Measurements from ENCODE around the gene RGL1. TPM values are rescaled to one million over a fixed set of nuclear protein-coding genes. Genes with fewer than 3 reads are reported as not detected.

Gene RGL1
- total RNA-seq, 1 donor = 33.2 TPM

DNA sequence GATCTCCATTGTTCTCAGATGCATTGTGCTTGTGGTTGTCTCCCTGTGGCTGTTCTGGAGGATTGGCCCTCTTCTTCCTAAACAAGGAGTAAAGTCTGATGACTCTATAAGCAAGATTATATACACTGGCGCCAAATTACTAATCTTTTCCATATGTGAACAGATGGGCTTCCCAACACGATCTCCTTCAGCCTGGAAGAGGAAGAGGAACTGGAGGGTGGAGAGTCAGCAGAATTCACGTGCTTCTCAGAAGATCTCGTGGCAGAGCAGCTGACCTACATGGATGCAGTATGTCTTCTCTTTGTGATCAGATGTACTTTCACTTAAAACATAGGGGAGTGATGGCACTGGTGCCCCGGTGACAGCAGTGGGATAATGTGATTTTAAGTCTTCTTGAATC, 78.7 kb downstream of the RGL1 start:
- DNase-seq (ENCODE audit: low read depth) = no peak
- H3K4me3 ChIP-seq (ENCODE audit: low read depth, low read length) = no peak overlapping the region
- TF ChIP-seq CTCF (IDR thresholded peaks at IDR 0.05; ENCODE audit: insufficient read depth, low read depth, low read length) = no peak

- no peak overlapping the region for H3K4me3 ChIP-seq (ENCODE audit: low read depth, low read length)
- no peak for TF ChIP-seq CTCF (IDR thresholded peaks at IDR 0.05; ENCODE audit: insufficient read depth, low read depth, low read length)
- no peak for DNase-seq (ENCODE audit: low read depth)
Measured at GRCh38 chr1:183884526-183884925, 79.6 kb downstream of the RGL1 start.

DNA sequence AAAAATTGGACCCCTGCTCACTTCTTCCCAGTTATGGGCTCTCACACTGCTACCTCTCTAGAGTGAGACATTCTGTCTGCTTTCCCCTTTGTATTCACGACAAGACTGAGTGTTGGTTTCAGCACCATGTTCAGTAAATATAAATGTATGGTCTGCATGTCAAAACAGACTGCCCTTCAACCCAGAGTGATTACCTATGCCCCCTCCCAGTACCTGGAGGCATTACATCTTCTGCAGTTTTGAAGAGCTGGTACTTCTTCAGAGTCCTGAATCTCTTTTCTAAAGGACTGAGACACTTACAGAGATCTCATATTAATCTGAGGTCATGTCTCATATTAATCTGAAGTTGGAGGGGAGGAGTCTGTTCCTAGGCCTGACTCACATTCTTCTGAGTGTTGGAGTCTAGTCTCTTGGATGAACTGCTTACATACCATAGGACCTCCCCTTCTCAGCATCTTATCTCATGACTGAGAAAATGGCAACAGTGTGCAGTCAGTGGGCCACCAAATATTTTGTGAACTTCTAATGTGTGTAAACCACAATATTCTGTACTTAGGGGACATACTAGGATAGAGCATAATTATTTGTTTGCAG, 80.3 kb downstream of the RGL1 start:
- DNase-seq (ENCODE audit: low read depth) = no peak
- no peak for TF ChIP-seq CTCF (IDR thresholded peaks at IDR 0.05; ENCODE audit: insufficient read depth, low read depth, low read length)
- no peak overlapping the region for H3K4me3 ChIP-seq (ENCODE audit: low read depth, low read length)

- DNase-seq (ENCODE audit: low read depth) = no peak
- no peak overlapping the region for H3K4me3 ChIP-seq (ENCODE audit: low read depth, low read length)
- TF ChIP-seq CTCF (IDR thresholded peaks at IDR 0.05; ENCODE audit: insufficient read depth, low read depth, low read length) = no peak
Measured at GRCh38 chr1:183886083-183886828, 81.3 kb downstream of the RGL1 start.

- DNase-seq (ENCODE audit: low read depth) = no peak
- H3K4me3 ChIP-seq (ENCODE audit: low read depth, low read length) = no peak overlapping the region
- TF ChIP-seq CTCF (IDR thresholded peaks at IDR 0.05; ENCODE audit: insufficient read depth, low read depth, low read length) = no peak
Measured at GRCh38 chr1:183886853-183887252, 81.9 kb downstream of the RGL1 start.

DNA sequence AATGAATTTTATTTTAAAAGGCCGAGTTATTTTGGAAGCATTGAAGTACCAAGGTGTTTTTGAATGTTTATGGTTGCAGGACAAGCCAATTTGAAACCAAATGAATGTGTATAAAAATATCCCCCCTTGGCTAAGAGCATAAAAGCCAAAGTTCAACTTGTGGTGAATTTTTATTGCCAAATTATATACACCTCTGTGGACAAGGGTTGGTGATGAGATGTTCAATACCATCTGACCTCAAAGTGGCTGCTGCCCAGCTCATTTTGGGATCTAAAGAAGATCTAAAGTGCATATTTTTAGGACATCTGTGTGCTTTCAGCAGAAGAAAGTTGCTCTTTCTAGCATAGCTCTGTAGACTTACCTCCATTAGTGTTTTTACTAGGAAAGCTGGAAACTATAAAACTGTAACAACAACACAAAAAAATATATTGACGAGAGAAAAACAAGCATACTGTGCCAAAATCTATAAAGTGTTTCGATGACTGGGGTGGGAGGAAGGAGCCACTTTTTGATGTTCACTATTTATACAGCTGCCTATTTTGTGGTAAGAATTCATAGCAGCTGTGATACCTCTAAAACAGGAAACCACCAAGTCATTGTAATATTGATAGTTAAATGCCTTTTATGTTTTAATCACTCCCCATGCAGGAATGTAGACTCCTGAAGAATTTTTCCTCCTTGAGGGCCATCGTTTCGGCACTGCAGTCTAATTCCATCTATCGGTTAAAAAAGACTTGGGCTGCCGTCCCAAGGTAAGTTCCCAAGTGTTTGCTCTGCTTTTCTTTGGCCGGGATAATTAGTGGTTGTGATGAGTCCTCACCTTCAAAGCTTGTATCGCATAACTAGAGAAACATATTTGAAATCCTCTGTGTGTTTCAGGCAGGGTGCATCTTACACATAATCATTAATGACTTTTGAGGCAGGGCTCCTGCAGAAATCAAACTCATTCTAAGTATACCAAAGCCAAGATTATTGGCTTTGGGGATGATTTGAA, 83.2 kb downstream of the RGL1 start:
- H3K4me3 ChIP-seq (ENCODE audit: low read depth, low read length) = no peak overlapping the region
- DNase-seq (ENCODE audit: low read depth) = peak; percentile 72
- no peak for TF ChIP-seq CTCF (IDR thresholded peaks at IDR 0.05; ENCODE audit: insufficient read depth, low read depth, low read length)

Data from fibroblast of villous mesenchyme (primary cell).